Astrocyte (in vitro differentiated cells and primary cell): ENCODE data around the gene HSD3B2.

Experiments
- EZH2 ChIP-seq: IDR thresholded peaks from 2 replicates; pipeline ENCODE4 v1.6.1; 2012; ENCODE audit warnings: mild to moderate bottlenecking, low read length, inconsistent platforms; ENCODE audit not compliant: insufficient read depth
- TF ChIP-seq, protein P1 (sequence below): IDR thresholded peaks from 2 replicates; pipeline ENCODE4 v1.5.1; 2011; ENCODE audit warnings: low read depth, mild to moderate bottlenecking, inconsistent platforms, low read length, moderate library complexity; ENCODE audit not compliant: insufficient read depth

DNA sequence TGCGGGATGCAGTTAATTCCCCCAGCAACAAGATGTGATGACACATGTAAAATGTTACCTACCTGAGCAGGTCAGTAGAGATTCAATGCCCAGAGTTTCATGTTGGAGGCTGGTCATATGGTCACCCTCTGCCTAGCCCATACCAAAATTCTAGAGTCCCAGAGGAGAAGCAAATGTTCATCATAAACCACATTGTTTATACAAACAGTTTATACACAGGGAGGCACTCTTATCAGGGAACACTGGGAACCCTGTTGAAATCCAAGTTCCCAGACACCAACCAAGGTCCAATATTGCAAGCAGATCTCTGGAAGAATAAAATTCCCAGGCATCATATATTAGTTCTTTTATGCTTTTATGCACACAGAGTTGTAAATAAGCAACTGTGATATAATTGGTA, 35.8 kb upstream of the HSD3B2 start:
- TF ChIP-seq, protein P1, sequence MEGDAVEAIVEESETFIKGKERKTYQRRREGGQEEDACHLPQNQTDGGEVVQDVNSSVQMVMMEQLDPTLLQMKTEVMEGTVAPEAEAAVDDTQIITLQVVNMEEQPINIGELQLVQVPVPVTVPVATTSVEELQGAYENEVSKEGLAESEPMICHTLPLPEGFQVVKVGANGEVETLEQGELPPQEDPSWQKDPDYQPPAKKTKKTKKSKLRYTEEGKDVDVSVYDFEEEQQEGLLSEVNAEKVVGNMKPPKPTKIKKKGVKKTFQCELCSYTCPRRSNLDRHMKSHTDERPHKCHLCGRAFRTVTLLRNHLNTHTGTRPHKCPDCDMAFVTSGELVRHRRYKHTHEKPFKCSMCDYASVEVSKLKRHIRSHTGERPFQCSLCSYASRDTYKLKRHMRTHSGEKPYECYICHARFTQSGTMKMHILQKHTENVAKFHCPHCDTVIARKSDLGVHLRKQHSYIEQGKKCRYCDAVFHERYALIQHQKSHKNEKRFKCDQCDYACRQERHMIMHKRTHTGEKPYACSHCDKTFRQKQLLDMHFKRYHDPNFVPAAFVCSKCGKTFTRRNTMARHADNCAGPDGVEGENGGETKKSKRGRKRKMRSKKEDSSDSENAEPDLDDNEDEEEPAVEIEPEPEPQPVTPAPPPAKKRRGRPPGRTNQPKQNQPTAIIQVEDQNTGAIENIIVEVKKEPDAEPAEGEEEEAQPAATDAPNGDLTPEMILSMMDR, result no peak
- TF ChIP-seq EZH2, result no peak
